ENCODE results near the gene TIMM23. TPM values are rescaled to one million over a fixed set of nuclear protein-coding genes. Genes with fewer than 3 reads are reported as not detected.
"Not testable (repeated sequence)": the region's sequence is repeated elsewhere in the genome, so short reads cannot be mapped to it uniquely, and the experiment has no call there.

Gene TIMM23
- total and polyA plus RNA-seq, 4 donors: 64.3 to 78.9 (median 72.1) TPM

GRCh38 chr10:46046261-46046660 lies 74.0 kb downstream of the TIMM23 start, which contains the start of gene MSMB:
Gene MSMB, minus strand, starts transcription at chr10:46046269. Its CDS starts 32 bp downstream, at chr10:46046237.
- Histone ChIP-seq H3K4me3 (ENCODE audit: low read depth, low read length) (no peak within 1 kb of the TSS), H3K36me3 (ENCODE audit: control insufficient read depth, insufficient read depth, low read length) (no peaks in the 10 kb centered on the region), H3K27ac (ENCODE audit: low read depth, low read length) (no peak within 1 kb of the TSS), H3K27me3 (ENCODE audit: control insufficient read depth, insufficient read depth, low read length) (no peaks in the 10 kb centered on the region), H3K9me3 (ENCODE audit: control insufficient read depth, insufficient read depth, low read length) (no peaks in the 10 kb centered on the region), H3K4me1 (ENCODE audit: control insufficient read depth, insufficient read depth, low read length) (no peaks in the 10 kb centered on the region)
- no peak for DNase-seq (ENCODE audit: low read depth in 4 of 6, low spot score in 6 of 6)
- 100% methylated on average over 6 of the region's 7 CpGs for WGBS (ENCODE audit: insufficient coverage)

GRCh38 chr10:46048152-46048551 lies 75.9 kb downstream of the TIMM23 start:
- Histone ChIP-seq H3K36me3 (ENCODE audit: control insufficient read depth, insufficient read depth, low read length) (no peaks in the 10 kb centered on the region), H3K27ac (ENCODE audit: low read depth, low read length) (no peak overlapping the region), H3K9me3 (ENCODE audit: control insufficient read depth, insufficient read depth, low read length) (no peaks in the 10 kb centered on the region), H3K4me3 (ENCODE audit: low read depth, low read length) (no peak overlapping the region), H3K27me3 (ENCODE audit: control insufficient read depth, insufficient read depth, low read length) (no peaks in the 10 kb centered on the region), H3K4me1 (ENCODE audit: control insufficient read depth, insufficient read depth, low read length) (no peaks in the 10 kb centered on the region)
- 0% methylated on average over 1 of the region's 2 CpGs for WGBS (ENCODE audit: insufficient coverage)
- DNase-seq (ENCODE audit: low read depth in 4 of 6, low spot score in 6 of 6): no peak

GRCh38 chr10:46049497-46049831 lies 77.2 kb downstream of the TIMM23 start:
- not testable (repeated sequence) for H3K27me3 ChIP-seq (ENCODE audit: control insufficient read depth, insufficient read depth, low read length); H3K36me3 ChIP-seq (ENCODE audit: control insufficient read depth, insufficient read depth, low read length); DNase-seq (ENCODE audit: low read depth in 4 of 6, low spot score in 6 of 6); H3K4me1 ChIP-seq (ENCODE audit: control insufficient read depth, insufficient read depth, low read length); H3K4me3 ChIP-seq (ENCODE audit: low read depth, low read length); H3K9me3 ChIP-seq (ENCODE audit: control insufficient read depth, insufficient read depth, low read length); H3K27ac ChIP-seq (ENCODE audit: low read depth, low read length)
- WGBS (ENCODE audit: insufficient coverage): 100% methylated on average over 5 of the region's 11 CpGs

- WGBS (ENCODE audit: insufficient coverage): 63% methylated on average over 7 of the region's 11 CpGs
- DNase-seq (ENCODE audit: low read depth in 4 of 6, low spot score in 6 of 6): peak in 1 of 6 donors; percentile 53
- Histone ChIP-seq H3K9me3 (ENCODE audit: control insufficient read depth, insufficient read depth, low read length) (no peaks in the 10 kb centered on the region), H3K36me3 (ENCODE audit: control insufficient read depth, insufficient read depth, low read length) (no peaks in the 10 kb centered on the region), H3K27ac (ENCODE audit: low read depth, low read length) (no peak overlapping the region), H3K4me3 (ENCODE audit: low read depth, low read length) (no peak overlapping the region), H3K27me3 (ENCODE audit: control insufficient read depth, insufficient read depth, low read length) (no peaks in the 10 kb centered on the region), H3K4me1 (ENCODE audit: control insufficient read depth, insufficient read depth, low read length) (no peaks in the 10 kb centered on the region)
Observed at GRCh38 chr10:46050941-46051623, 78.8 kb downstream of the TIMM23 start.

- Histone ChIP-seq H3K9me3 (ENCODE audit: control insufficient read depth, insufficient read depth, low read length) (no peaks in the 10 kb centered on the region), H3K4me1 (ENCODE audit: control insufficient read depth, insufficient read depth, low read length) (no peaks in the 10 kb centered on the region), H3K27ac (ENCODE audit: low read depth, low read length) (no peak overlapping the region), H3K4me3 (ENCODE audit: low read depth, low read length) (no peak overlapping the region), H3K36me3 (ENCODE audit: control insufficient read depth, insufficient read depth, low read length) (no peaks in the 10 kb centered on the region), H3K27me3 (ENCODE audit: control insufficient read depth, insufficient read depth, low read length) (no peaks in the 10 kb centered on the region)
- WGBS (ENCODE audit: insufficient coverage): 65% methylated on average over 5 of the region's 7 CpGs
- DNase-seq (ENCODE audit: low read depth in 4 of 6, low spot score in 6 of 6): no peak
Observed at GRCh38 chr10:46052057-46052790, 79.9 kb downstream of the TIMM23 start.

GRCh38 chr10:46052791-46053375 lies 80.6 kb downstream of the TIMM23 start:
- Histone ChIP-seq H3K4me3 (ENCODE audit: low read depth, low read length) (no peak overlapping the region), H3K36me3 (ENCODE audit: control insufficient read depth, insufficient read depth, low read length) (no peaks in the 10 kb centered on the region), H3K9me3 (ENCODE audit: control insufficient read depth, insufficient read depth, low read length) (no peaks in the 10 kb centered on the region), H3K4me1 (ENCODE audit: control insufficient read depth, insufficient read depth, low read length) (no peaks in the 10 kb centered on the region), H3K27me3 (ENCODE audit: control insufficient read depth, insufficient read depth, low read length) (no peaks in the 10 kb centered on the region), H3K27ac (ENCODE audit: low read depth, low read length) (no peak overlapping the region)
- no peak for DNase-seq (ENCODE audit: low read depth in 4 of 6, low spot score in 6 of 6)
- WGBS (ENCODE audit: insufficient coverage): 83% methylated on average over 4 of the region's 6 CpGs

Small RNA genes lying within 50 kb of the gene (small RNA-seq; reads per million reads assigned to genes)
- not detected for gene SNORA74C-1 (ENCODE audit: low replicate concordance)

Other genes starting within 250 kb of the TIMM23 start
- 10 to 100 TPM; 41.4 to 44.6 TPM for gene WASHC2C, start 245.2 kb upstream of the TIMM23 start, total RNA-seq
- gene WASHC2C, start 245.2 kb upstream of the TIMM23 start, polyA plus RNA-seq (ENCODE audit: insufficient read length in 2 of 2): 10 to 100 TPM; 41.7 to 44.4 TPM
- gene AGAP4, start 125.0 kb upstream of the TIMM23 start, total RNA-seq: 10 to 100 TPM; 14.8 to 15.6 TPM
- gene AGAP4, start 125.0 kb upstream of the TIMM23 start, polyA plus RNA-seq (ENCODE audit: insufficient read length in 2 of 2): 10 to 100 TPM; 24.6 to 56.6 TPM
- 100 to 1,000 TPM; 201 to 427 TPM for gene NCOA4, start 58.1 kb downstream of the TIMM23 start, total RNA-seq
- 100 to 1,000 TPM; 118 to 154 TPM for gene NCOA4, start 58.1 kb downstream of the TIMM23 start, polyA plus RNA-seq (ENCODE audit: insufficient read length in 2 of 2)
- gene MSMB, start 73.8 kb downstream of the TIMM23 start, total RNA-seq: not detected
- not detected for gene MSMB, start 73.8 kb downstream of the TIMM23 start, polyA plus RNA-seq (ENCODE audit: insufficient read length in 2 of 2)